ENCODE data around the gene GTF2A2.

DNA sequence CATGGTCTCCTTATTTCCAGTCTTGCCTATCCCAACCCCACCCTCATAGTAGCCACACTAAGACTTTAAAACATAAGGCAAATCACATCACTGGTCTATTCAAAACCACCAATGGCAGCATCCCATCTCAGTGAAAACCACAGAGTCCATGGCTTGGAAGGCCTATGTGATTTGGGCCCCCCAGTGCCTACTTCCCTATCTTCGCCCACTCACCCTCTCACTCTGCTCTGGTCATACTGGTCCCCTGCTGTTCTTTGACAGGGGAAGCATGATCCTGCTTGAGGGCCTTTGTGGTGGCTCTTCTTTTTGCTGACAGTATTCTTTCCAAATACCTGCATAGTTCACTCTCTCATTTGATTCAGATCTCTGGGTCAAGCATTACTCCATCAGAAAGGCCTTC is 3.3 kb downstream of the GTF2A2 start:
- TF ChIP-seq, protein P1, sequence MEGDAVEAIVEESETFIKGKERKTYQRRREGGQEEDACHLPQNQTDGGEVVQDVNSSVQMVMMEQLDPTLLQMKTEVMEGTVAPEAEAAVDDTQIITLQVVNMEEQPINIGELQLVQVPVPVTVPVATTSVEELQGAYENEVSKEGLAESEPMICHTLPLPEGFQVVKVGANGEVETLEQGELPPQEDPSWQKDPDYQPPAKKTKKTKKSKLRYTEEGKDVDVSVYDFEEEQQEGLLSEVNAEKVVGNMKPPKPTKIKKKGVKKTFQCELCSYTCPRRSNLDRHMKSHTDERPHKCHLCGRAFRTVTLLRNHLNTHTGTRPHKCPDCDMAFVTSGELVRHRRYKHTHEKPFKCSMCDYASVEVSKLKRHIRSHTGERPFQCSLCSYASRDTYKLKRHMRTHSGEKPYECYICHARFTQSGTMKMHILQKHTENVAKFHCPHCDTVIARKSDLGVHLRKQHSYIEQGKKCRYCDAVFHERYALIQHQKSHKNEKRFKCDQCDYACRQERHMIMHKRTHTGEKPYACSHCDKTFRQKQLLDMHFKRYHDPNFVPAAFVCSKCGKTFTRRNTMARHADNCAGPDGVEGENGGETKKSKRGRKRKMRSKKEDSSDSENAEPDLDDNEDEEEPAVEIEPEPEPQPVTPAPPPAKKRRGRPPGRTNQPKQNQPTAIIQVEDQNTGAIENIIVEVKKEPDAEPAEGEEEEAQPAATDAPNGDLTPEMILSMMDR (IDR thresholded peaks at IDR 0.05), result no peak
- TF ChIP-seq POLR2A (IDR thresholded peaks at IDR 0.05), result no peak
- TF ChIP-seq EP300 (IDR thresholded peaks at IDR 0.05), result no peak

All from sigmoid colon (tissue), 4 donors.